ENCODE data around the gene OR6C65. TPM values are rescaled to one million over a fixed set of nuclear protein-coding genes. Genes with fewer than 3 reads are reported as not detected.

OR6C65 gene
- polyA plus RNA-seq, 1 donor (not counting 4 experiments of a cell fraction or from before 2014, with no cell fraction given) = not detected

GRCh38 chr12:55416961-55417360 lies 16.6 kb downstream of the OR6C65 start:
- no peak overlapping the region for H3K9ac ChIP-seq (ENCODE audit: control insufficient read depth, extremely low read depth, insufficient read depth, low read length)
- H3K9me3 ChIP-seq (ENCODE audit: control insufficient read depth, low read depth, low read length) = no peaks in the 10 kb centered on the region
- dilution Hi-C loops (cut with MboI; ENCODE audit: extremely low pct_ligation_motif_present, low sequenced_read_pairs) = no loop called here
- no peaks in the 10 kb centered on the region for H3K9me1 ChIP-seq (ENCODE audit: control insufficient read depth, extremely low read depth, insufficient read depth, low read length)
- H3K27ac ChIP-seq (ENCODE audit: control insufficient read depth, insufficient read depth, low read length) = no peak overlapping the region
- no peaks in the 10 kb centered on the region for H3K36me3 ChIP-seq (ENCODE audit: control insufficient read depth in 2 of 2, extremely low read depth in 1 of 2, insufficient read depth in 2 of 2, low read length in 2 of 2)
- no peak overlapping the region for H2AFZ ChIP-seq (ENCODE audit: control insufficient read depth, low read length)
- no peaks in the 10 kb centered on the region for H4K20me1 ChIP-seq (ENCODE audit: control insufficient read depth, extremely low read depth, insufficient read depth, low read length)
- TF ChIP-seq CTCF (optimal IDR thresholded peaks at IDR 0.05 in 1 of 3, IDR thresholded peaks at IDR 0.05 in 1 of 3, conservative IDR thresholded peaks at IDR 0.05 in 1 of 3; ENCODE audit: extremely low read depth in 1 of 3, insufficient read depth in 2 of 3, low read length in 3 of 3) (no peak), EZH2 (IDR thresholded peaks at IDR 0.05; ENCODE audit: low read length) (no peak)
- H3K4me1 ChIP-seq (ENCODE audit: control insufficient read depth, extremely low read depth, insufficient read depth, low read length) = no peaks in the 10 kb centered on the region
- no peak for DNase-seq (ENCODE audit: low read depth, low spot score)
- H3K4me2 ChIP-seq (ENCODE audit: control insufficient read depth, extremely low read depth, insufficient read depth, low read depth, low read length) = no peak overlapping the region
- no peaks in the 10 kb centered on the region for H3K27me3 ChIP-seq (ENCODE audit: control insufficient read depth, extremely low read depth, insufficient read depth, low read length)
- no peak for FAIRE-seq
- no peak overlapping the region for H3K4me3 ChIP-seq (ENCODE audit: control insufficient read depth in 2 of 3, extremely low read depth in 1 of 3, insufficient read depth in 2 of 3, low read depth in 1 of 3, low read length in 3 of 3)
- no peaks in the 10 kb centered on the region for H3K79me2 ChIP-seq (ENCODE audit: control insufficient read depth, insufficient read depth, low read length)

GRCh38 chr12:55420307-55420962 lies 20.1 kb downstream of the OR6C65 start:
- Histone ChIP-seq H4K20me1 (ENCODE audit: control insufficient read depth, extremely low read depth, insufficient read depth, low read length) (no peaks in the 10 kb centered on the region), H3K9ac (ENCODE audit: control insufficient read depth, extremely low read depth, insufficient read depth, low read length) (no peak overlapping the region), H3K4me3 (ENCODE audit: control insufficient read depth in 2 of 3, extremely low read depth in 1 of 3, insufficient read depth in 2 of 3, low read depth in 1 of 3, low read length in 3 of 3) (no peak overlapping the region), H3K9me1 (ENCODE audit: control insufficient read depth, extremely low read depth, insufficient read depth, low read length) (no peaks in the 10 kb centered on the region), H3K4me2 (ENCODE audit: control insufficient read depth, extremely low read depth, insufficient read depth, low read depth, low read length) (no peak overlapping the region), H3K4me1 (ENCODE audit: control insufficient read depth, extremely low read depth, insufficient read depth, low read length) (no peaks in the 10 kb centered on the region), H3K27ac (ENCODE audit: control insufficient read depth, insufficient read depth, low read length) (no peak overlapping the region), H3K27me3 (ENCODE audit: control insufficient read depth, extremely low read depth, insufficient read depth, low read length) (no peaks in the 10 kb centered on the region), H3K79me2 (ENCODE audit: control insufficient read depth, insufficient read depth, low read length) (no peaks in the 10 kb centered on the region), H3K36me3 (ENCODE audit: control insufficient read depth in 2 of 2, extremely low read depth in 1 of 2, insufficient read depth in 2 of 2, low read length in 2 of 2) (no peaks in the 10 kb centered on the region), H2AFZ (ENCODE audit: control insufficient read depth, low read length) (no peak overlapping the region), H3K9me3 (ENCODE audit: control insufficient read depth, low read depth, low read length) (no peaks in the 10 kb centered on the region)
- FAIRE-seq (no peak), DNase-seq (ENCODE audit: low read depth, low spot score) (no peak)
- dilution Hi-C loops (cut with MboI; ENCODE audit: extremely low pct_ligation_motif_present, low sequenced_read_pairs) = no loop called here
- TF ChIP-seq CTCF (optimal IDR thresholded peaks at IDR 0.05 in 1 of 3, IDR thresholded peaks at IDR 0.05 in 1 of 3, conservative IDR thresholded peaks at IDR 0.05 in 1 of 3; ENCODE audit: extremely low read depth in 1 of 3, insufficient read depth in 2 of 3, low read length in 3 of 3) (no peak), EZH2 (IDR thresholded peaks at IDR 0.05; ENCODE audit: low read length) (no peak)
